ENCODE results near the gene PLOD3.
"Not testable (repeated sequence)": the region's sequence is repeated elsewhere in the genome, so short reads cannot be mapped to it uniquely, and the experiment has no call there.

The PLOD3 gene

DNA sequence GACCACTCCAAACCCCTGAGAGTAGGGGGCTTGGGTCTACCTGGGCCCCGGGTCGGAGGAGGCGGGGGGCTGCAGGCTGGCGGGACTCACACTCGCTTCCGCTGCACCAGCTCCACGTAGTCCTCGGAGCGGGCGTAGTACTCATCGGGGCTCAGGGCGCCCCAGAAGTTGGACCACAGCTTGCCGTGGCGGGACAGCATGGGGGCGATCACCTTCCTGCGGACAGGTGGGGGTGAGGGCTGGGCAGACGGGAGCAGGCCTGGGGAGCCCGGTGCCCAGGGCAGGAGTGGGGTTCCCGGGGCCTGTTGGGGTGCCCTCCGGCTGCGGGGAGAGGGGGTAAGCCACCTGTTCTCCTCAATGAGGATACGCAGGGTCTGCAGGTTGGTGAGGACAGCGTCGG lies 5.9 kb downstream of the PLOD3 start:
- no peak for DNase-seq

DNA sequence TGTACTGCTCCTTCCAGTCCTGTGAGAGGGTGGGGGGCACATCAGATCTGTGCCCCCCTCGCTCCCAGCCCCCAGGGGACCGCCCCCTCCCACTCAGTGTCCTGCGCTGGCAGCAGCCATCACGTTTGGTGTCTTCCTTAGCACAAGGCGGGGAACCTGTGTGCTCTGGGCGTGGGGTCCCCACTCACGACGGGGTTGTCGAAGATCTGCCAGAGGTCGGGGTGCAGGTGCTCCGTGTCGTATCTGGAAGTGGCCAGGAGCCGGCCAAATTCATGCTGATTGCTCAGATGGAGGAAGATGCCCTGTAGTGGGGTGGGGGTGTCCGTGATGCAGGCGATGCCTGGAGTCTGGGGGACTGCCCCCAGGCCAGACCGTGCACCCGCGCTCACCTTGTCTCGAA lies 7.2 kb downstream of the PLOD3 start:
- DNase-seq, result no peak

DNA sequence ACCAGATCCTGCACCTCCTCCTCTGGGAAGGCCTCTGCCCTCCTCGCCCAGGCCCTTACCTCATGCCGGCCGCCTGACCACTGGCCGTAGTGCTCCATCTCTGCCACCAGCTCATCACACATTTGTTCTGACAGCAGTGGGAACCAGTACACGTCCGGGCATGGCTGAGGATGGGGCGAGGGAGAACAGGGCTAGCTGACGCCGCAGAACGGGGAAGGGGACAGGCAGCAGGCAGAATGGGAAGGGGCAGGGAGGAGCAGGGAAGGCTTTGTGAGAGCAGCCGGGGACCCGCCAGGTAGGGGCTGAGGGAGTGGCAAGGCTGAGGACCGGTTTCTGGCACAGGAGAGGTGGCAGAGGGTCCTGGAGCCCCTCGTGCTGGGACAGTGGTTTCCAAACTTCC lies 8.6 kb downstream of the PLOD3 start:
- no peak for DNase-seq

DNA sequence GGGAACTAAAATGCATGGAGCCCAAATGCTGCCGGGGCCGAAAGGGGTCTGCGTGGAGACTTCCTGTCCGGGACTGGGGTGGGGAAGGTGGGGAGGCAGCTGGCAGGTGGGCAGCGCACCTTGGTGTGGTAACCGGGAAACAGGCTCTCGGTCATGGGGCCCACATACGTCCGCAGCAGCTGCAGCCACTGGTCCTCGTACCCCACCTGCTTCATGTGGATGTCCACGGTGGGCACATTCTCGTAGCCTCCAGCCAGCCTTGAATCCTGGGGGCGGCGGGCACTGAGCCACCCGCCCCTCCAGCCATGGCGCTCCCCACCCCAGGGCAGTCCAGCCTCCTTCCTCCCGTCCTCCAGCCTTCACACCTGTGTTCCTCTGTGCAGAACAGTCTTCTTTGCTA lies 9.9 kb downstream of the PLOD3 start:
- DNase-seq, result no peak

DNA sequence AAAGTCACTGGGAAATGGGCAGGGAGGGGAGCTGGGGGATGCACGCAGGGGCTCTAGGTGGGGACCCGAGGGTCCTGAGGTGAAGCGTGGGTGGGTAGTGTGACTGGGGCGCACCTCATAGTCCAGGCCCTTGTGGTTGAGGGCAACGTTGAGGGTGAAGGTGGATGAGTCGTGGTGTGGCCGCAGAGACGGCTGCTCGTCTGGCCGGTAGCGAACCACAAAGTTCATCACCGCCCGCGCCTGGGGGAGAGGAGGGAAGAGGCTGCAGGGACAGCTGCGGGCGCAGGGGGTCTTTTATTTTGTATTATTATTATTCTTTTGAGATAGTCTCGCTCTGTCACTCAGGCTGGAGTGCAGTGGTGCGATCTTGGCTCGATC lies 10.7 kb downstream of the PLOD3 start:
- DNase-seq, result no peak

DNA sequence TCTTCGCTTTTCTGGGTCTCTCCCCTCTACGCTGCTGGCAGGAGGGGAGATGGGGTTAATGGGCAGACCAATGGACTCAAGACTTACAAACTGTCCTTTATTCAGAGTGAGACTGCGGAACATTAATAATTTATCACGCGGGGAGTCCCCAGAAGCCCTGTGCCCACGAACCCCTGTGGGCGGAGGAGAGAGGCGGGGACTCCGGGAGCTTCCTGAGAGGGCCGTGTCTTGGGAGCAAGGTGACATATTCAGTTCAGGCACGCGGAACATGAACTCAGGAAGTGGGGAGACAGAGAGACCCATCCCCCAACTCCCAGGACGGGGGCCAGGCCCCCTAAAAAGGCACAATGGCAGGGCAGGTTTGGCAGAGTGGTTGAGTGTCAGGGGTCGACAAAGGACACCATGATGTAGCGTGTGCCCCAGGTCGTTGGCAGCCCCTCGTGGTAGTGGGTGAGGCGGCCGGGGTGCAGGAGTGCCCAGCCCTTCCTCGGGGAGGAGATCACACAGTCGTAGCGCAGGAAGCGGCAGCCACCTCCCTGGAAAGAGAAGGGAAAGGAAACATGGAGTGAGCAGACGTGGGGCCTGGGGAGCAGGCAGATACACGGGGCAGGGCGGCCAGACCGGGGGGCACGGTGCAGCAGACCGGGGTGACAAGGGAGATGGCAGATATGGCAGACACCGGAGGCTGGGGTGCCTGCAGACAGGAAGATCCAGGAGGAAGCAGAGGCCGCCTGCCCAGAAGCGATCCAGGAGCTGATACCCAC lies 11.3 kb downstream of the PLOD3 start:
- DNase-seq, result no peak

DNA sequence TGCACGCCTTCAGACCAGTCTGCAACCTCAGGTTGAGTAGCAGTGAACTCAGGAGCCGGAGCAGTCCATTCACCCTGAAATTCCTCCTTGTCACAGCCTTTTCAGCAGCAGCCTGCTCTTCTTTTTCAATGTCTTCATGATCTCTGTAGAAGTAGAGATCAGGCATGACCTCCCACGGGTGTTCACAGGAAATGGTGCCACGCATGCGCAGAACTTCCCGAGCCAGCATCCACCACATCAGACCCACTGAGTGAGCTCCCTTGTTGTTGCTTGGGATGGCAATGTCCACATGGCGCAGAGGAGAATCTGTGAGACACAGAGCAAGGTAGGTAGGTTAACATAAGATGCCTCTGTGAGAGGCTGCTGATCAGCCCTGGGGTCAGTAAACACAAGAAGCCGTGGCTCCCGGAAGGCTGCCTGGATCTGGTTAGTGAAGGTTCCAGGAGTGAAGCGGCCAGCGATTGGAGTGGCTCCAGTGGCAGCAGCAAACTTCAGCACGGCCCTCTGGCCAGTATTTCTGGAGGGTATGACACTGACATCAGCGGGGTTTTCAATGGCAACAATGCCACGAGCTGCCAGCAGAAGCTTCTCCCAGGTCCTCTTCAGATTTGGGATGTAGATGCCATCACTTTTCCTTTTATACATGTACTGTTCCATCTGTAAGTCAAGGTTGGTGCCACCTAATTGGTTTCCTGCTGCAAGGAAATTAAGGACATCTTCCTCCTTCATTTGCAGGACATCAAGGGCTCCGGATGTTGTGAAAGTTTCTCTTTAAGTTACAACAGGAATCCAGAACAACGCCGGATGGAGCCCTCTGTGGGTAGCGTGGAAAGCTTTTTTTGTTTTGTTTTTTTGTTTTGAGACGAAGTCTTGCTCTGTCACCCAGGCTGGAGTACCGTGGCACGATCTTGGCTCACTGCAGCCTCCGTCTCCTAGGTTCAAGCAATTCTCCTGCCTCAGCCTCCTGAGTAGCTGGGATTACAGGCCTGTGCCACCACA lies 13.3 kb downstream of the PLOD3 start:
- not testable (repeated sequence) for DNase-seq

DNA sequence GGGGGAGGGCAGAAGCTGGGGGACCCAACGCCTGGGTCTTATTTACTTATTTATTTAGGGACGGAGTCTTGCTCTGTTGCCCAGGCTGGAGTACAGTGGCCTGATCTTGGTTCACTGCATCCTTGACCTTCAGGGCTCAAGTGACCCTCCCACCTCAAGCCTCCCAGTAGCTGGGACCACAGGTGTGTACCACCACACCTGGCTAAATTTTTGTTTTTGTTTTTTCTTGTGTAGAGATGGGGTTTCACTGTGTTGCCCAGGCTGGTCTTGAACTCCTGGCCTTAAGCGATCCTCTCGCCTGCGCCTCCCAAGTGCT lies 14.8 kb downstream of the PLOD3 start:
- DNase-seq, result no peak

DNA sequence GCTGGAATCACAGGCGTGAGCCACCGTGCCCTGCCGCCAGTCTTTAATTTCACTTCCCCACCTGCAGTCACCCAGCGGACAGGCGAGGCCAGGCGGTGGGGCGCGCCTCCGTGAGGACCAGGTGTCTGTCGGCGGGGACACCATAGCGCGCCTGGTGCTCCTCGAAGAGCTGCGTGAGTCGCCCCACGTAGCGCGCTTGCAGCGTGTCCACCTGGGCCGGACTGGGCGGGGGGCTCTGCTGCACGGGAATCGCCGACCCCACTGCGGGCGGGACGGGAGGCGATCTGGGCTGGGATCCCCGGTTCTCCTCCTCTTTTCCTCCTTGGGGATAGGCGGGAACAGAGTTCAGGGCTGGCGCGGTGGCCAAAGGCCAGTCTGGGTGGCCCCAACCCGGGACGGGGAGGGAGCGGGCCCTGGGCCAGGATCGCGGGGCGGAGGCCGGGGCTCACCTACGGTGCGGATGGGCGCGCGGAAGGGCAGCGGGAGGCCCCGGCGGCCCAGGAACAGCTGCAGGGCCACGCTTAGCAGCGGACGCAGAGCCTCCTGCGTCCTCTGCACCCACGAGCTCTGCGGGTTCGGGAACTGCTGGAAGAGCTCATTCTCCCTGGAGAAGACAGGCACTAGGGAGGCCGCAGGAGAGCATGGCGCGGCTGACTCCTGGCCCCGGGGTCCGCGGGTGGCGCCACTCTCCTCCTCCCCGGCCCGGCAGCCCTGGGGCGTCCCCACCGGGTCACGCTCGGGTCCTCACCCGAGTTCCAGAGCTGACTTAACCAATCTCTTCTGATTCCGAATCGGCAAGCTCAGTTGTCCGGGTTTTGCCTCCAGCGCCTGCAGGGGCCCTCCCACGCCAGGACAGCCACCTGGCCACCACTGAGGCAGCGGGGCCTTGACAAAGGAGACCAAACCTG lies 15.4 kb downstream of the PLOD3 start:
- no peak for DNase-seq

DNA sequence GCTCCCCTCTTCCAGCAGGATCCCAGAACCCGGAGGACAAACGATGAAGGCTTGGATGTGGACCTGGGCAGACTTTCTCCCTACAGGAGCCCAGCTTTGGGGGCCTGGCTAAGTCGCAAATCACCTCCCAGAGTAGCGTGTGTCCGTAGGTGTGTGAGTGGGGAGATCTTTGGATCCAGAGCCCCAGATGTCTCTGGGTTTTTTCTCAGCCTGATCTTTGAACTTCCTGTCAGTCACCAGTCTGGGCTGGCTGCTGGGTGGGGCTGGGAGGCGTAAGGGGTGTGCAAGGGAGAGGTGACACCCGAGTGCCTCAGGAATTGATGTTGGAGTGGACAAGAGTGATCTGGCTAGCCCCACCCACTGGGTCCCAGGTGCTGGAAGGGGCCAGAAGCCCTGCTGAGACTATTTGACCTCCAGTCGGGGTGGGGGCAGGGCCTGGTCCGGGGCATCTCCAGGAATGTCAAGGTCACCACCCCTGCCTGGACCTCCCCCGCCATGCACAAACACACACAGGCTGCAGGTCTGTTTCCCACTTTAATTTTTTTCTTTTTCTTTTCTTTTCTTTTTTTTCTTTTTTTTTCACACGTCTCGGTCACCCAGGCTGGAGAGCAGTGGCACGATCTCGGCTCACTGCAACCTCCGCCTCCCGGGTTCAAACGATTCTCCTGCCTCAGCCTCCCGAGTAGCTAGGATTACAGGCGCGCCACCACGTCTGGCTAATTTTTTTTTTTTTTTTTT lies 16.4 kb downstream of the PLOD3 start, which contains the start of gene MOGAT3:
Gene MOGAT3 (minus strand): TSS at position 175 of the 738 bp plus-strand sequence. CDS start 182 bp downstream, outside the sequence.
- no peak for DNase-seq

DNA sequence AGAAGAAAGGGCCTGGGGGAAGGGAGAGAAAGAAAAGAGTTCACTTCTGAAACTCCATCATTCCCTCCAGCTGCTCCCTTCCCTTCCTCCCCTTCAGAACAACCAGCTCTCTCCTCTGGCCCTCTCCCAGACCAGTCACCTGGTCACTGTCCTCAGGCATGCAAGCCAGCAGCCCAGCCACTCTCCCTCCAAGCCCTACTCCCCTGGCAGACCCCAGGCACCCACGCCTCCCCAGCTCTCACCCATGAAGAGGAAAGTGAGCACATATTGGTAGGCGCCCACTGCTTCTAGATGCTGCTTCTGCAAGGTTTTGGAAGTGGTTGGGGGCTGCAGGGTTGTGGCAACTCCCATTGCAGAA lies 16.9 kb downstream of the PLOD3 start:
- DNase-seq, result no peak

DNA sequence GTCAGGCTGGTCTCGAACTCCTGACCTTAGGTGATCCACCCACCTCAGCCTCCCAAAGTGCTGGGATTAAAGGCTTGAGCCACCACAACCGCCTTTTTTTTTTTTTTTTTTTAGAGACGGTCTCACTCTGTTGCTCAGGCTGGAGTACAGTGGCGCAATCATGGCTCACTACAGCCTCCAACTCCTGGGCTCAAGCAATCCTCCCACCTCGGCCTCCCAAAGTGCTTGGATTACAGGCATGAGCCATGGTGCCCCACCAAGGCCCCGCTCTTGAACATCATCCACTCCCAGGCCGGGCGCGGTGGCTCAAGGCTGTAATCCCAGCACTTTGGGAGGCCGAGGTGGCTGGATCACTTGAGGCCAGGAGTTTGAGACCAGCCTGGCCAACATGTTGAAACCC lies 17.9 kb downstream of the PLOD3 start:
- DNase-seq, result not testable (repeated sequence)

DNA sequence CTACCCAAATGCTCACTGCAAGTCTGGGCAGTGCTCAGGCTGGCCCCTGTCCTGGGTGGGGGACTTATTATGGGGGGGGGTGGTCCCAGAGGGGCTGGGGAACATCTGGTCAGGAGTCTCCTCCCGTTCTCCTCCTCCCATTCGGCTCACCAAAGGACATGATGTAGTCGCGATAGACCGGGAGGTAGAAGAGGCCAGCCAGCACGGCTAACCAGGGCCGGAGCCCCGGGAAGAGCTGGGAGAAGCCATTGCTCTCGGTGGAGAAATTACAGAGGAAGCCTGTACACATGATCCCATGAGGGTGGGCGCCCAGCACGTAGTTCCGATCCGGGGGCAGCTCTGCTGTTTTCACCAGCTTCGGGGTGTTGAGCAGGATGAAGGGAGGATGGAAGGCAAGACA lies 18.9 kb downstream of the PLOD3 start:
- no peak for DNase-seq

DNA sequence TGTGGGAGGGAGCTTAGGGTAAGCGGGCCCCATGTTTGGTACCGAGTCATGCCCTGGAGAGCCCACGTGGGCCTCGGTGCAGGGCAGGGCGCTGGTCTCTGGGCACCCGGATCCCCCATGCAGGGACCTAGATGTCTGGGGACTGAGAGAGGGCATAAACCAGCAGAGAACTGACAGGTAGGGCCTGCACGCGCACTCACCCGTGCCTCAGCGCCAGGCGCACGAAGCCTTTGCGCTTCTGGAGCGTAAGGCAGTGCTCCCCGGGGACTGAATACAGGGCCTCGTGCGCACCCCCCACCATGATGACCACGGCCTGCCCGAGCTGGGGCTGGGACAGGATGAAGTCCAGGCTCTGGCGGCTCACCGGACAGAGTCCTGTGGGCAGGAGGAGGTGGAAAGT lies 19.4 kb downstream of the PLOD3 start:
- DNase-seq, result no peak

DNA sequence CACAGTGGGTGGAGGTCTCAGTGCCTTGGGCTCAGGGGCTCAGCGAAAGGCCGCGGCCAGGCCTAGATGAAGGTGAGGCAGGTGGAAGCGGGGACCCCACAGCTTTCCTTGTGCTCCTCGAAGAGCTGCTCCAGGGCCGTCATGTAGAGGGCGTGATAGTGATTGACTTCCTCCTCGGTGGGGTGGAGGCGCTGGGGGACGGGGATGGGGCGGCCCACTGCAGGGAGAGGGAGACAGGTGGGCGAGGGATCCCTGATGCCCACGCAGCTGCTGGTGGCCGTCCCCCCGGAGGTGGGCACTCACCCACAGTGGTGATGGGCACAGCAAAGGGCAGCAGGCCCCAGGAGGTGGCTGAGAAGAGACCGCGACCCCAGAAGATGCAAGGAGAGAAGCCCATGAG lies 21.5 kb downstream of the PLOD3 start:
- no peak for DNase-seq

DNA sequence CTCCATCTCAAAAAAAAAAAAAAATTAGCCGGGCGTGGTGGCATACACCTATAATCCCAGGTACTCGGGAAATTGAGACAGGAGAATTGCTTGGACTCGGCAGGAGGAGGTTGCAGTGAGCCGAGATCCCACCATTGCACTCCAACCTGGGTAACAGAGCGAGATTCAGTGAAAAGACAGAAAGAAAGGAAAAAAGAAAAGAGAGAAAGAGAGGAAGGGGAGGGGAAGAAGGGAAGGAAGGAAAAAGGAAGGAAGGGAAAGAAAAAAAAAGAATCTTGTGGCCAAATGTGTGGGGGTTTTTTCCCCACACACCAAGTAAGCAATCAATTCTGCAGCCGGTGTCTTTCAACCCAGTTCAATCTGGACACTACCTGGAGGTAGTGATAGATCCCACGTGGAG lies 28.3 kb downstream of the PLOD3 start:
- DNase-seq, result no peak

DNA sequence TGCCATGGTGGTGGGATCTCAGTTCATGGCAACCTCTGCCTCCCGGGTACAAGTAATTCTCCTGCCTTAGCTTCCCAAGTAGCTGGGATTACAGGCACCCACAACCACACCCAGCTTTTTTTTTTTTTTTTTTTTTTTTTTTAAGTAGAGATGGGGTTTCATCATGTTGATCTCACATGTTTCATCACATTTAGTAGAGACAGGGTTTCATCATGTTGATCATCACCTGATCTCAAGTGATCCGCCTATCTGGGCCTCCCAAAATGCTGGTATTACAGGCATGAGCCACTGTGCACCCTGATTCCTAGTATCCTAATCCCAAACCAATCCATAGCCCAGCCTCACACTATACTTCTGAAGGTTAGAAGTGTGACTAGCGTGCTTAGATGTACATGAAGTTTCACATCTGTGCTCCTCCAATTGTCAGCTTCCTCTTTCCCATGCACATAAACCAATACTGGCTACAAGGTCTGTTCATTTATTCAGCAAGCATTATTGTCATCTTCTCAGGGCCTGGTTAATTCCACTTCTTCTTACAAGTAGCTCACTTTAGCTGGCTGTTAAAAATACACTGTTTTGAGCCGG lies 30.4 kb downstream of the PLOD3 start:
- no peak for DNase-seq

DNA sequence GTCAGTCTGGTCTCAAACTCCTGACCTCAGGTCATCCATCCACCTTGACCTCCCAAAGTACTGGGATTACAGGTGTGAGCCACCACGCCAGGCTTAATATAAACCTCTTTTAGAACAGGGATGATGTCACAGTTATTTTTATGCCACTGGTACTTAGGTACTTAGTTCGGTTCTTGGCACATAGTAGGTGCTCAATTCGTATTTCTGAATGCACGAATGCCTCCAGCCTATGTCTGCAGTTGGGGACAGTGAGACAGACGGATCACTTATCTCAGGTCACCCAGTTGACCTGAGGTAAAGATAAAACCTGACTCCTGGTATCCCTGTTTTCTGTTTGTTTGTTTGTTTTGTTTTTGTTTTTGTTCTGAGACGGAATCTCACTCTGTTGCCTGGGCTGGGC lies 31.2 kb downstream of the PLOD3 start:
- DNase-seq, result no peak

DNA sequence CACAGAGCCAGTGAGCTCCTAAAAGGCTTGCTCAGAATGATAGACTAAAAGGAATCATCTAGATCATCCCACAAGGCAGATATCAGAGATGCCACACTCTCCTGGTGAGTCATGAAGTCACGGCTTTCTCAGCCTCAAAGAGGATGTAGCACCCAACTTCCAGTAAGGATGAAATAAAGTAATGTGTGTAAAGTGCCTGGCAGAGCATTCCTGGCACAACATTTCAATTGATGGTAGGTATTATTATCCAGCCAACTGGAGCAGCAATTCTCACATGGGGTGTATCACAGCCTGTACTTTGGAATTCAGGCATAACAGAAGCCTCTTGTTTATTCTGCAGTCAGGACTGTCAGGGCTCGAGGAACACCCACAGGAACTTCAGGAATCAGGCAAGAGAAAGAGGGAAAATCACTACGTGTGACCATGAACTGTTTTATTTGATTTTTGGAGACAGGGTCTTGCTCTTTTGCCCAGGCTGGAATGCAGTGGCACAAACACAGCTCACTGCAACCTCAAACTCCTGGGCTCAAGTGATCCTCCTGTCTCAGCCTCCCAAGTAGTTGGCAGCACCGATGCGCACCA lies 32.0 kb downstream of the PLOD3 start:
- no peak for DNase-seq

DNA sequence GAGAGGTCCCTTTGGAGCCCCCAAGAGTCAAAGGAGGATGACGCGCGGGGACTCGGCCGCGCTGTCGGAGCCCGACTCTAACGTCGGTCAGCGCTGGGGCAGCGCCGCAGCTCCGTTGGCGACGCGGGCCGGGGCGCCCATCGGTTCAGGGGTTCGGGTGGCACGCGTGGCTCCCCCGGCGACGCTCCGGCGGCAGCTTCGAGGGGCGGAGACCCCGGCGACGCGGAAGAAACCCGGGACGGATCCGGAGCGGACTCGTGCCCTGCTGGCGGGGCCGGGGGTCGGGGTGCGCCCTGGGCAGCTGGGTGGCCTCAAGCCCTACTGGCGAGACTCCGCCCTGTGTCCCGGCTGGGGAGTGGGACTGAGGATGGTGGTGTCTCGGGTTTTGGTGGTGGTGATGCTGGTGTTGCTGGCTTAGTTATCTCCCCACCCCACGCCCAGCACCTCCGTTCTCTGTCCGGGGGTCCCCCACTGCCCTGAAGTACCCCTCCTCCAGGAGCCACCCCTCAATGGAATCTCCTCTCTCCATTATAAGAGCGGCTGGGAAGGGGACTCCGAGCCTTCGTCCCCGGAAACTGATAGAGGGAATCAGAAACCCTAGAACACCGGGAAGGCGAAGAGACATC lies 37.1 kb downstream of the PLOD3 start, which contains the start of gene NAT16:
Gene NAT16 (minus strand): TSS at position 164 of the 626 bp plus-strand sequence. CDS start 5,486 bp downstream, outside the sequence.
- no peak for DNase-seq

DNA sequence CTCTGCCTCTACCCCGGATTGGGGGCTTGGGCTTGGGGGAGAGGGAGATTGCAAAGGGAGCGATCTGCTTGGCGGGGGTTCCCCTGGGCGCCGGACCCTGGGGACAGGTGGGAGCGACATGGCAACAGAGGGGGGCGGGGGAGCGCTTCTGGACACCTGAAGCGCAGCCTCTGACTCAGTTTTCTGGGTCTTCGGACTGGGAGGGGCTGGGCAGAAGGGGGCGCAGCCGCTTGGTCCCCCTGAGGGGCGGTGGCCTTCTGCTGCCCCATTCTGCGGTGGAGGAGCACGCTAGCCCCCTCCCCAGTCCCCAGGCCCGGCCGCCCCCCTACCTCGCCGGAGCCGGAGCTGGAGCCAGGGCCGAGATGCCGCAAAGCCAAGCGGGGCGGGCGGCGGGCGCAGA lies 37.7 kb downstream of the PLOD3 start:
- DNase-seq, result no peak

Measured in NCI-H1694 (cell line).